ENCODE measurements around the gene PLEKHG3.

DNA sequence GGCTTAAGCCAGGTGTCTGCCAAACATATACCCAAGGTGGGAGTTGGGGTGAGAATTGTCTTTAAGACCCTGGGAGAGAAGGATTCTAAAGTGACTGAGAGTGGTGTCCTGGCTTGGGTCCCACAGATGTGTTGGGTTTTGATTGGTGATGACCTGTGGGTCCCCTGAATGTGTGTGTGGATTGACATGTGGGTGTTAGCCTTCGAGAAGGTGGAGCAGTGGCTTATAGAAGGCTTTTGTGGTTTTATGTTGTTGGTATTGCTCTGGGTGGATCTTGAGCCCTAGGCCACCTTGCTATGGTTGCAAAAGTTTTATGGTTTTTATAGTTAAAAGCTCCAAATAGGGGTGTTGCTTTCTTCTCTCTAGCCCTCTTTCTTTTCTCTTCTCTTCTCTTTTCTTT lies 29.7 kb downstream of the PLEKHG3 start:
- TF ChIP-seq, protein P1, sequence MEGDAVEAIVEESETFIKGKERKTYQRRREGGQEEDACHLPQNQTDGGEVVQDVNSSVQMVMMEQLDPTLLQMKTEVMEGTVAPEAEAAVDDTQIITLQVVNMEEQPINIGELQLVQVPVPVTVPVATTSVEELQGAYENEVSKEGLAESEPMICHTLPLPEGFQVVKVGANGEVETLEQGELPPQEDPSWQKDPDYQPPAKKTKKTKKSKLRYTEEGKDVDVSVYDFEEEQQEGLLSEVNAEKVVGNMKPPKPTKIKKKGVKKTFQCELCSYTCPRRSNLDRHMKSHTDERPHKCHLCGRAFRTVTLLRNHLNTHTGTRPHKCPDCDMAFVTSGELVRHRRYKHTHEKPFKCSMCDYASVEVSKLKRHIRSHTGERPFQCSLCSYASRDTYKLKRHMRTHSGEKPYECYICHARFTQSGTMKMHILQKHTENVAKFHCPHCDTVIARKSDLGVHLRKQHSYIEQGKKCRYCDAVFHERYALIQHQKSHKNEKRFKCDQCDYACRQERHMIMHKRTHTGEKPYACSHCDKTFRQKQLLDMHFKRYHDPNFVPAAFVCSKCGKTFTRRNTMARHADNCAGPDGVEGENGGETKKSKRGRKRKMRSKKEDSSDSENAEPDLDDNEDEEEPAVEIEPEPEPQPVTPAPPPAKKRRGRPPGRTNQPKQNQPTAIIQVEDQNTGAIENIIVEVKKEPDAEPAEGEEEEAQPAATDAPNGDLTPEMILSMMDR (IDR thresholded peaks at IDR 0.05), result no peak
- no peak for TF ChIP-seq EZH2 (IDR thresholded peaks at IDR 0.05)
- no peak for TF ChIP-seq EZH2phosphoT487 (IDR thresholded peaks at IDR 0.05)

Measured in neural progenitor cell (in vitro differentiated cells).